NCI-H82 (cell line): ENCODE measurements around the gene PRODH2.
"Not testable (repeated sequence)": the region's sequence is repeated elsewhere in the genome, so short reads cannot be mapped to it uniquely, and the experiment has no call there.

Source experiments
- DNase-seq: peaks from one replicate; lab custom pipeline; 2025; lab: John Stamatoyannopoulos, UW

Gene PRODH2

DNA sequence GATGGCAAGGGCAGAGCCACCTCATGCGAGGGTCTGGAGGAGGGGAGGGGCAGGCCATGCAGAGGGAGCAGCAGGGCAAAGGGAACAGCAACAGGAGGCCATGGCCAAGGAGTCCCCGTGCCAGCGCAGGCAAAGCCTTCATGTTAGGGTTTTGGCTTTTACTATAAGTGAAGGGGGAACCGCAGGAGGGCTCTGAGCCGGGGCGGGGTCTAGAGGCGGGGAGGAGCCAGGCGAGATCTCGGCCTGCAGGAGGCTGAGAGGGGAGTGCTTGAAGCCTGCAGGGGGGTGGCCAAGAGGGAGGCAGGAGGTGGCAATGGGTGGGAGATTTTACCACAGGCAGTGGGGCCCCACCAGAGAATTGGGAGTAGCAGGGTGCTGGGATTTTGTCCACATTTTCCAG, 31.0 kb downstream of the PRODH2 start:
- DNase-seq, result no peak

DNA sequence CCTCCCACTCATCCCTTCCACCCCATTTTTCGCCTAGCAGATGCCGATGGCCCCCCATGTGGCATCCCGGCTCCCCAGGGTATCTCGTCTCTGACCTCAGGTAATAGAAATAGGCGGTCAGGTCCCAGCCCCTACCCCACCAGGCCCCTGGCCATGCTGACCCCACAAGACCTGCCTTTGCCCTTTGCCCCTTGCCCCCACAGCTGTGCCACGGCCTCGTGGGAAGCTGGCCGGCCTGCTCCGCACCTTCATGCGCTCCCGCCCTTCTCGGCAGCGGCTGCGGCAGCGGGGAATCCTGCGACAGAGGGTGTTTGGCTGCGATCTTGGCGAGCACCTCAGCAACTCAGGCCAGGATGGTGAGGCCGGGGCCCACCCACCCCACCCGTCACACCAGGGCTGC, 31.9 kb downstream of the PRODH2 start:
- no peak for DNase-seq

DNA sequence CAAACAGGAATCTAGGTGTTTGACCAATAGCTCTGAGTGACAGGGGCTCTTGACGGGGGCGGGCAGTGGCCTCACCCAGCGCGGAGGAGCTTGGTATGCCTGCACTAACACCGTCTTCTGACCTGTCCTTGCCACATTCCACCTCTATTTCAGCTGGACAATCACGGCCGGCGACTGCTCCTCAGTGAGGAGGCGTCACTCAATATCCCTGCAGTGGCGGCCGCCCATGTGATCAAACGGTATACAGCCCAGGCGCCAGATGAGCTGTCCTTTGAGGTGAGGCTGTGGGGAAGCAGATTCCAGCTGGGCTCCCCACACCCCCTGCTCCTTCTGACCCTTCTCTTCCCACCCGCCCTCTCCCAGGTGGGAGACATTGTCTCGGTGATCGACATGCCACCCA, 32.6 kb downstream of the PRODH2 start:
- DNase-seq, result no peak

DNA sequence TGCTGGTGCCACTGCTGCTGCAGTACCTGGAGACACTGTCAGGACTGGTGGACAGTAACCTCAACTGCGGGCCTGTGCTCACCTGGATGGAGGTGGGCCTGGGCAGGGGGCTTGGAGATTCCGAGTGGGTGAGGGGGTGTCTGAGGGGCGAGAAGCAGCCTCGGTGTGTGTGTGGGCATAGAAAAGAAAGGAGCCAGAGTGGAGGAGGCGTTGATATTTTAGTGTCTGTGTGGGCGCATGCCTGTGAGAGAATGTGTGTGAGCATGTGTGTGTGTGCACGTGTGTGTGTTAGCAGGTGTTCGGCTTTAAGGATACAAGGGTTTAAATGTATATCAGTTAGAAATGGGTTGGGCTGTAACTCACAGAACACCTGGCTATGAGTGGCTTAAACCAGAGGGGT, 33.6 kb downstream of the PRODH2 start:
- no peak for DNase-seq

DNA sequence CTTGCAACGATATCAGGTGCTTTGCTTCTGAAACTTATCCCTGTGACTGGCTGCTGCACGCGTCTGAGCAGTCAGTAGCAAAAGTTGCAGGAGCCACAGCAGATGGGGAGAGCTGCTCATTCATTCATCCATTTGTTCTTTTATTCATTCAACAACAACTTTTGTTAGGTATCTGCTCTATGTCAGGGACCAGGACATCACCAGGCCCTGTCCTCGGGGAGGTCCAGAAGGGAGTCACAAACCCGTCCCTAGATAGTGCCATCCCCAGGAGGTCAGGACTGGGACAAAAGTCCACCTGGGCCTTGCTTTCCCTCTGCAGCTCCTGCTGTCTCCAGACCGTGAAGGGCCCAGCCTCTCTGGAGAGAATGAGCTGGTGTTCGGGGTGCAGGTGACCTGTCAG, 34.7 kb downstream of the PRODH2 start:
- DNase-seq, result no peak

DNA sequence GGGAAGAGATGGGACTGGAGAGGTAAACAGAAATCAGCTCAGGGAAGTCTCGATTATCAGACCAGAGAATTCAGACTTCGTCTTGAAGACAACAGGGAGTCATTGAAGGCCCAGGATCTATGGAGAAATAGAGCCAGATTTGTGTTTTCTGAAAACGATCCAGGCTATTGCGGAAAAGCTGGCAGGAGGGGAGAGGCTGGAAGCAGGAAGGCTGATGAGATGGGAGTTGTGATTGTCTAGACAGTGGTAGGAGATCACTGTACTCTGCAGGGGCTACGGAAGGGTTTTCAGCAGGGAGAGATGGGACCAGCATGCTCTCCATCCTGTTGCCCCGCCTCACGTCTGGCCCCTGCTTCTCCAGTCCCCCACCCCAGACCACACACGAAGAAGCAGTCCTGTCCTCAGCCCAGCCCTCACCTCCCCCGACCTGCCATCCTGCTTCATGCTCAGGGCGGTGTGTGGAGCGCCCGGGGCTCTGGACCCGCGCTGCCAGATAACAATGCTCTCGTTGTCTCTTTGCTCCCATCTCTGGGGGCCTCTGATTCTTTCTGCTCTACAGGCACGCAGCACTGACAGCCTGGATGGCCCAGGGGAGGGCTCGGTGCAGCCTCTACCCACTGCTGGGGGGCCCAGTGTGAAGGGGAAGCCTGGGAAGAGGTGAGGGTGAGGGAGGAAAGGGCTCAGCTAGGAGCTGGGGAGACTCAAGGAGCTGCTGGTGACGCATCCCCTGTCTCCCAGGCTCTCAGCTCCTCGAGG, 35.4 kb downstream of the PRODH2 start:
- no peak for DNase-seq

DNA sequence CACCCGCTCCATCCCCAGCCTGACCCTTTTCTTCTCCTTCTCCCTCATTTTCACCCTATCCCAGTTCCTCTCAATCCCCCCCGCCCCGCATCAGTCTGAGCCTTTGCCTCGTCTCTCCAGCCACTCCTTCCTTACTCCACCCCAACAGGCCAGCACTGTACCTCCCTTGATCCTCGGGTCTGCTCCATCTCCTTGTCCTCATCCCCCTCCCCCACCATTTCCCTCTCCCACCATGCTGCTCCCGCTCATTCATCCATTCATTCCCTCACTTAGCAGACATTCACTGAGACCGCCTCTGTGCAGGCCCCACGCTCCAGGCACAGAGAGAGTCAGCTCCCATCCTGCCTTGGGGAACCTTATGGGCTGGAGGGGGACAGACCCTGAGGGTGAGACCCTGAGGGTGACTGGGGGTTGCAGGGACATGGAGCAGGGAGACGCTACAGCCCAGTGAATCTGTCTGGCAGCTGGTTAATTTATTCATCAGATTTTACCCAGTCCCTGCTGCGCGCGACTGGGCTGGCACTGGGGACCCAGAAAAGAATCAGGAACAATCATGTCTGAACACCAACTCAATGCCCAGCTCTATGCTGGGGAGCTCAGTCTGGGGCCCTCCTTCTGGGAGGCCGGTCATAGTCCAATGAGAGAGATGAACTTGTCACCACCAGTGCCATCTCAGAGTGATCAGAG, 36.4 kb downstream of the PRODH2 start:
- DNase-seq, result peak; percentile 59

DNA sequence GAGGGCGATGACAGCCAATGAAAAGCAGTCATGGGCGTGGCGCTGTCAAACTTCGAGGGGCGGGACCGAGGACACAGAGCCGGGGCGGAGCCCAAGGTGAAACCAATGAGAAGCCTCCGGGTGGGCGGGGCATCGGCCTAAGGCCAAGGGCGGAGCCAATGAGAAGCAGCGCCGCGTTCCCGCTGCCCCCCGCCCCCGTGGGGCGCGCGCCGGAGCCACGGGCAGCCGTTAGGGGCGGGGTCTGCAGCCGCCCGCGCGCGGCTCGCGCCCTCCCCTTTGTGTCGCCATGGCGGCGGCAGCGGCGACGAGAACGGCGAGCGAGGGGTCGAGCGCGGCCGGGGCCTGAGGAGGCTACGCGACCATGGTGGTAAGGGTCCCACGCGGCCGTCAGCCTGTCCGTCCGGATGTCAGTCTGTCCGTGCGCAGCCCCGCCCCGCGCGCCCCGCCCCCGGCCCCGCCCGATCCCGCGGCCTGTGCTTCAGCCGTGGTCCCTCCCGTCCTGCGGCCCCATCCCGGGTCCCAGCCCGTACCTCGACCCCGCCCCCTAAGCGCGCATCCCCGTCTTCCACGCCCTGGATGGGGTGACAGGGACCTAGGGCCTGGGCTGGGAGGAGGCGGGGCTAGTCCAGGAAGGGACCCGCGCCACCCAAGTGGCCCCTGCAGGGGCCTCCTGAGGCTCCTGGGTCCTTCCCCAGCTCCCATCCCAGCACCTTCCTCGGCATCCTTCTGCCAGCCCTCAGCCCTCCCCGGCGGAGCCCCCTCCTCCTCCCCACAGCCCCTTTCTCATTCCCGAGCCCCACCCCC, 37.1 kb downstream of the PRODH2 start, which contains the start of gene ARHGAP33:
Gene ARHGAP33, plus strand, starts transcription at position 267 of the 804 bp plus-strand sequence. Its CDS starts 95 bp downstream, at position 362.
- DNase-seq, result peak; percentile 100

DNA sequence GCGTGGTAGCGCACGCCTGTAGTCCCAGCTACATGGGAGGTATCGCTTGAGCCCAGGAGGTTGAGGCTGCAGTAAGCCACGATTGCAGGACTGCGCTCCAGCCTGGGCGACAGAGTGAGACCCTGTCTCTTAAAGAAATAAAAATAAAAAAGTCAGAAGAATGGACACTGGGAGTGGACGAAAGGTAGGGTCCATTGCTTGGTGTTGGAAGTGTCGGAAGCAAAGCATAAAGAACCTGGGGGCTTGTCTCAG, 37.7 kb downstream of the PRODH2 start:
- DNase-seq, result no peak

DNA sequence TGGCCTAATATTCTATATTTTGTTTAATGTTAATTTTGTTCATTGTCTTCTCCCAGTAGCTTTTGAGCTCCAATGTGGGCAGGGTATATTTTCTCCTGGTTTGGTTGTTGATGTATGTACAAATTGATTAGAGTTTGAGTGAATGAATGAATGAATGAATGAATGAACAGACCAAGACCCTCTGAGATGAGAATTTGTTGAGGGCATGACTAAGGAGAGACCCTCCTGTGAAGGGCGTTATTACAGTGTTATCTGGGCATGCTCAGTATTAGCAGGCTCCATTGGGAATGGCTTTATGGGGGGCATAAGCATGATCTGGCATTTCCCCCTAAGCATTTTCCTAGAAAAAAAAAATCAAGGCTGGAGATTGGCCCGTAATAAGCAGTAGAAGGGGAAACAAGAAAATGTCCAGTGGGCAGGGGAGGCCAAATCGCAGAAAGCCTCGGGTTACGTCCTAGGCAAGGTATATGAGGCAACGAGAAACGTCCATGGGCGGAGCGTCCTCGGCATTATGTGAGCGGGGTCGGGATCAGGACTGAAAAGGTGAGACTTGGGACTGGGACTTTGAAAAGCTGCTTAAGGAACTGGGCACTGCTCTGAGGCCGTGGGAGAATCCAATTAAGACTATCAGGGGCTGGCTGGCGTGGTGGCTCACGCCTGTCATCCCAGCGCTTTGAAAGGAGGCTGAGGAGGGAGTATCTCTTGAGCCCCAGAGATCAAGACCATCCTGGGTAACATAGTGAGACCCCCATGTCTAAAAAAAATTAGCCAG, 38.2 kb downstream of the PRODH2 start:
- DNase-seq, result peak; percentile 94

DNA sequence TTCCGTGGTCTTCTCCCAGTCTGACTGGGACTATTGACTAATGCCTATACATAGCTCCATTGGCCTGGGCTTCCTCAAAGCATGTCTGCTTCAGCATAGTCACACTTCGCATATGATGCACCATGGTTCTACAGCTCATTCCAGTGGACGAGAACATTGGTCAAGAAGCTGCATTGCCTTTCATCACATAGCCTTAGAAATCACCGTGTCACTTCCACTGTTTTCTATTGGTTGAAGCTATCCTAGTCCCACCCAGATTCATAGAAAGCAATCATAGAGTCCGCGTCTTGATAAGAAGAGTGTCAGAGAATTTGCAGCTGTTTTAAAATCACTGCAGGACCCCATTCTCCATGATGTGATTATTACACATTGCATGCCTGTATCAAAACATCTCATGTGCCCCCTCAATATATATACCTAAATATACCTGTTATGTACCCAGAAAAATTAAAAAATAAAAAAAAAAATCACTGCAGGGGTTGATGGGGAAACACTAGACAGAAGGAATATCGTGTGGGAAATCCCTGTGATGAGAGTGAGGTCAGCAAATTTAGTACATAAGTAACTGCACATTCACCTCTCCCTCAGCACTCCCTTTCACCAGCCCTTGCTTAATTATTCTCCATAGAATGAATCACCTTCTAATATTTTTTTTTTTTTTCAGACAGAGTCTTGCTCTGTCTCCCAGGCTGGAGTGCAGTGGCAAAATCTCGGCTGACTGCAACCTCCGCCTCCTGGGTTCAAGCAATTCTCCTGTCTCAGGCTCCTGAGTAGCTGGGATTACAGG, 39.4 kb downstream of the PRODH2 start:
- DNase-seq, result no peak

DNA sequence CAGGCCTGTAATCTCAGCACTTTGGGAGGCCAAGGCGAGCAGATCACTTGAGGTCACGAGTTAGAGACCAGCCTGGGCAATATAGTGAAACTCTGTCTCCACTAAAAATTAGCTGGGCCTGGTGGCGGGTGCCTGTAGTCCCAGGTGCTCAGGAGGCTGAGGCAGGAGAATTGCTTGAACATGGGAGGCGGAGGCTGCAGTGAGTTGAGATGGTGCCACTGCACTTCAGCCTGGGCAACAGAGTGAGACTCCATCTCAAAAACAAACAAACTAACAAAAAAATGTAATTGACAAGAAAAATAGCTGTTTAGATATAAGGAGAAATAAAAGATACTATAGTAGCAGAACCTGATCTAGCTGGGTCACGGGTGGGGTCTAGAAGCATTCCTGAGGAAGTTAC, 40.3 kb downstream of the PRODH2 start:
- not testable (repeated sequence) for DNase-seq

DNA sequence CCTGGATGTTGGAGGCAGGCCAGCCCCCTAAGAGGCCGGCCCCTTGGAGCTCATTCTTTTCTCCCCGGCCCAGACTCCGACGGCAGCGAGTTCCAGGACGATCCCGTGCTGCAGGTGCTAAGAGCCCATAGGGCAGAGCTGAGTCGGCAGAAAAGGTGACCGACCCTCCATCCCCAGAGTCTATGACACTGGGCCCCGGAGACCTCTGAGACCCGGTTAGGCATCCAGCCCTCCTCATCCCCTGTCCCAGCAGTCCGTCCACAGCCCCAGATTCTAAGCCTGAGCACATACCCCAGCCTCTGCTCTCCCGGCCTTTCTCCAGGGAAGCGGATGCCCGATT, 44.6 kb downstream of the PRODH2 start:
- no peak for DNase-seq

DNA sequence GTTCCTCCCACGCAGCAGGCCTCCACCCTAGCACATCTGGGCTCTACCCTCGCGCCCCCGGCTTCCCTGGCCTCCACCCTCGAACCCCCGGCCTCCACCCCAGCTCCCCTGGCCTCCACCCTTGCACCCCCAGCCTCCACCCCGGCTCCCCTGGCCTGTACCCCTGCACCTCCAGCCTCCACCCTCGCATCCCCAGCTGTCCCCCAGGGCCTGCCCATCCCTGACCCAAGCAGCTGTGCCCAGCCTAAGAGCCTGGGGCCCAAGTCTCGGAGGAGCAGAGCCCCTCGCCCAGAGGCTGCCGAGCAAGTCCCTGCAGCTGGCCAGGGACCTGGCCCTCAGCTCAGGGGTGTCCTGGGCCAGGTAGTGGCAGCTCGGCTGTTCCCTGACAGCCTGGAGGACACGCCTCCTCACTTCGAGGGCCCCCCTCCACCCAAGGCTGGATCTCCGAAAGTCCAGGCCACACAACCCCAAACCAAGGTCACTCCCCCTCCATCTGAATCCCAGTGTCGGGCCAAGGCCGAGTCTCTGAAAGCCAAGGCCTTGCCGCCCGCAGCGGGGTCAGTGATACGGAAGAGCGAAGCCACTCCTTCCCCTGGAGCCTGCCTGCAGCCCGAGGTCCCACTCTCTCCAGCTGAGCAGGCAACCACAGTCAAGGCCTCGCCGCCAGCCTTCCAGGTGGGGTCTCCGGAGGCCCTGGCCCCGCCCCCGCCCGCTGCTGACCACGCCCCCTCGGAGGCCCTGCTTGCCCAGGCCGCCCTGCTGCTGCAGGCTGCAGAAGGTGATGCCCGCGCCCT, 45.2 kb downstream of the PRODH2 start:
- DNase-seq, result peak; percentile 58

DNA sequence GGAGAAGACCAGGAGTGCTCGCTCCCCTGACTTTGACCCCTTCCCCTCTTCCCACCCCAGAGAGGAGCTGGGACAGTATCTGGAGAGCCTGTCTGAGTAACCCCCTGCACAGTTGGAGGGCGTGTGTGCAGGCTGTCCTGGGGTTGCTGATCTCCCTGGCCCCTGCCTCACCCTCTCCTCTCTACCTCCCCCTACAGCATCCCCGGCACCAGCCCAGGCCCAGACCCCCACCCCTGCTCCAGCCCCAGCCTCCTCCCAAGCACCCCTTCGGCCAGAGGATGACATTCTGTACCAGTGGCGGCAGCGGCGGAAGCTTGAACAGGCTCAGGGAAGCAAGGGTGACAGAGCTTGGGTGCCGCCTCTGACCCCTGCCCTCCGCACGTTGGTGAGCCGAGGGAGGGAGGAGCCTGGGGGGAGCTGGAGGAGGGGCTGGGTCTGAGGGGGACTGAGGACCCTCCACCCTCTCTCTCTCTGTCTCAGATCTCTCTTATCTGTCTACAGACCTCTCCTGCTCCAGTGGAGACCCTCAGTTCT, 46.0 kb downstream of the PRODH2 start:
- no peak for DNase-seq

DNA sequence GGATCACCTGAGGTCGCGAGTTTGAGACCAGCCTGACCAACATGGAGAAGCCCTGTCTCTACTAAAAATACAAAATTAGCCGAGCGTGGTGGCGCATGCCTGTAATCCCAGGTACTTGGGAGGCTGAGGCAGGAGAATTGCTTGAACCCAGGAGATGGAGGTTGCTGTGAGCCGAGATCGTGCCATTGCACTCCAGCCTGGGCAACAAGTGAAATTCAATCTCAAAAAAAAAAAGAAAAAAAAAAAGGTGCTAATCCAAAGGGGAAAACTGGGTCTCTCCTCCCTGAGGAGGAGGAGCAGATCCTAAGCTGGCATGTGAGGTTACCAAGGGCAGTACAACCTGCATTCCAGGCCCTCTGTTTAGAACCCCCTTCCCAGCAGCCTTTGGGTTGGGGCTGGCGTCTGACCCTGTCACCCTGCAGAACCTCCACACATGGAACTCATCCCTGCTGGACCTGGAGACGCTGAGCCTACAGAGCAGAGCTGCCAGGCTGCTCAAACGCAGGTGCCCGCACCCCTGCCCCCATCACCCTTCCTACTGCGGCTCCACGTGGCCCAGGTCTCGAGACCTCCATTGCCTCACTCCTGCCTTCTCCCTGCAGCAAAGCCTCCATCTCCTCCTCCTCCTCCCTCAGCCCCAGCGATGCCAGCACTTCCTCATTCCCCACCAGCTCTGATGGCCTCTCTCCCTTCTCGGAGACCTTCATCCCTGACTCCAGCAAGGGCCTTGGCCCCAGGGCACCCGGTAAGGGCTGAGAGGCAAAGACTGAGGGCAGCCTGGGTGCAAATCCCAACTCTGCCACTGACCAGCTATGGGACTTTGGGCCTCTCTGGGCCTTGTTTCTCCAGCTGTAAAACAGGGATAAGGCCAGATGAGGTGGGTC, 48.0 kb downstream of the PRODH2 start:
- no peak for DNase-seq

DNA sequence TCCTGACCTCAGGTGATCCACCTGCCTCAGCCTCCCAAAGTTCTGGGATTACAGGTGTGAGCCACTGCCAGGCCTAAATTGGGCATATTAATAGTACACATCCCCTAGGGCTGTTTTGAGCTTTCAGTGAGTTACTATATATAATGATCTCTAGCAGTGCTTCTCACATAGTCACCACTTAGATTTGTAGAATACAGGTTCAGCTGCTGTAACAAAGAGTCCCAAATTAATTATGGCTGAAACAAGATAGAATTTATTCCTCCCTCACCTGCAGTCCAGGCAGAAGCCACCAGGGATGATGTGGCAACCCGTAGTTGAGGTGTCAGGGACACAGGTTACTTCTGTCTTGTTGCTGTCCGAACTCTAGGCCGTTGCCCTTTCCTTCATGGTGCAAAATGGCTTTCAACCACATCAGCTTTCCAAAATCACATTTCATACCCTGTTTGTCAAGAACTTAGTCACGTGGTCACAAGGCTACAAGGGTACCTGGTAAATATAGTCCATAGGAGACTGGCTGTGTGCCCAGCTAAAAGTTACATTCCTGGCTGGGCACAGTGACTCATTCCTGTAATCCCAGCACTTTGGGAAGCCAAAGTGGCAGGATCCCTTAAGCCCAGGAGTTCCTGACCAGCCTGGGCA, 51.8 kb downstream of the PRODH2 start:
- DNase-seq, result no peak

DNA sequence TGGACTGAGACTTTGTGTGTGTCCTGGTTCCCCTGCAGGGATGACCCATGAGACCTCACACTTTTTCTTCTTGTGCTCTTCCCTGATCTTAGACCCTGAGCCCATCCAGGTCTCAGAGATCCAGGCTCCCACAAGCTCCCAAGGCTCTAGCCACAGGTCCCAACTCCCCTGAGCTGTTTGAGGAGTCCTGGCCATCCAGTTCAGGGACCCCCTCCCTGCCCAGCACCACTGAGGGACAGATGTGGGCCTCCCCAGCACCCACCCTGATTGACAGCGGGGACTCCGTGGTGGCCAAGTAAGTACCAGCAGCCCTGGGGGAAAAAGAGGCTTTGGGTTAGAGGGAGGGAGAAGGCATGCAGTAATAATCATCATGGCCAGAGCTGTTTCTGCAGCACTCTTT, 52.9 kb downstream of the PRODH2 start:
- DNase-seq, result no peak
